A172 (cell line): Measurements from ENCODE around the gene SLCO2A1. TPM values are rescaled to one million over a fixed set of nuclear protein-coding genes. Genes with fewer than 3 reads are reported as not detected.

Experiments used
- DNase-seq: peaks from one replicate; pipeline ENCODE4 v3.0.0-alpha.2; 2015; ENCODE audit warnings: low spot score
- total RNA-seq: library from RNA; depleted of rRNA; stranded (reverse); fragments of >200 nt; shearing (Covaris generic); gene quantifications from 2 replicates; pipeline ENCODE4 v1.2.3, GENCODE V29; 2014

Gene SLCO2A1
- total RNA-seq, 1 experiment from 2014 or later = not detected

GRCh38 chr3:133899311-133899710 is 130.4 kb downstream of the SLCO2A1 start:
- no peak for DNase-seq

DNA sequence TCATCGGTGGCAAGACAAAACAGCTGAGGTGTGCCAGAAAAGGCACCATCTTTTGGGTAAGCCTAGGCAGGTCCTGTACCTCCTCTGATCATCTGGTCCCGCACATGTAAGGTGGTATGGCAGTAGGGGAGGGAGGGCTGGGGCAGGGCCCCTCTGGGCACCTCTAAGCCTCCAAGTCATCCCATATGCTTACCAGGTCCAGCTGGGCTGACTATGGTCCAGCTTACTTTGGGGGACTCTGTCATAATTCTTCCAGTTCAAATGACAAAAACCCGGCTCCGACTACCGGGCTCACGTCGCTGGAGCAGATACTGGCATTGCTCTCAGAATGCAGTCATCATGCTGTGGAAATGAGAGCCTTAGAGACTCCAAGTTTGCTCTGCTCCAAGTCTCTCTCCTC is 132.2 kb downstream of the SLCO2A1 start:
- DNase-seq = no peak

GRCh38 chr3:133896002-133896761 is 133.5 kb downstream of the SLCO2A1 start:
- DNase-seq = no peak

DNA sequence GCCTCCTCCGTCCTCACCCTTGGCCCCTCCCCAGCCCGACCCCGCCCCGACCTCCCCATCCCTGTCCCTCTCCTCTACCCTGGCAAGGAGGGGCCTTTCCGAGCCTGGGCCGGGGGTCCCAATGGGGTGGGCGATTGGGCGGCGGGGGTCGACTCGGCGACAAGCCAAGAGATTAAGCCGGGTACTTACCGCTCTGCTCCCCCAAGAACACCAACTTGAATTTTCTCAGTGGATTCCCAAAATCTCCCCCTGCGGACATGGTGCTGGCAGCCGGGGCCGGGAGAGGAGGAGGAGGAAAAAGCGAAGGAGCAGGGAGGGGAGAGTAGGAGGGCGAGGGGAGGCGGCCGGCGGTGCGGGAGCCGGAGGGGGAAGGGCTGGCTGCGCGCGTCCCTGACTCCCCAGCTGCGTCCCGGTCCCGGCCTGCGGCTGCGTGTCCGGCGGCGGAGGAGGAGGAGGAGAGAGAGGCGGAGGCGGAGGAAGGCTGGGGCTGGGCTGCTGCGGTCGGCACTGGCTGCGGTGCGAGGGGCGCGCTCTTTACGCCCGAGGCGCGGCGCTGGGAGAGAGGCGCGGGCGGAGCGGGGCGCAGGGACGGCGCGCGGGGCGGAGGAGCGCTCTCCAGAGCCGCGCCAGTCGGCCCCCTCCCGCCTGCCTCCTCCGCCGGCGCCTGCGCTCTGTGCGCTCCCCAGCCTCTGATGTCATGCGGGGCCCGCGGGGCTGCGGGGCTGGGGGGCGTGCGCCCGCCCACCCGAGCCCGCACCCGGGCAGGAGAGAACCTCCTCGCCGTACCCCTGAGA is 134.3 kb downstream of the SLCO2A1 start, which contains the start of gene RAB6B:
Gene RAB6B, minus strand, starts transcription at position 675 of the 794 bp plus-strand sequence. Its CDS starts 416 bp downstream, at position 259.
- peak; percentile 22 for DNase-seq

GRCh38 chr3:133894353-133895207 is 135.1 kb downstream of the SLCO2A1 start:
- DNase-seq = no peak

GRCh38 chr3:133893683-133894352 is 135.9 kb downstream of the SLCO2A1 start:
- DNase-seq = no peak

- DNase-seq = no peak
Measured at GRCh38 chr3:133892541-133893231, 137.0 kb downstream of the SLCO2A1 start.

DNA sequence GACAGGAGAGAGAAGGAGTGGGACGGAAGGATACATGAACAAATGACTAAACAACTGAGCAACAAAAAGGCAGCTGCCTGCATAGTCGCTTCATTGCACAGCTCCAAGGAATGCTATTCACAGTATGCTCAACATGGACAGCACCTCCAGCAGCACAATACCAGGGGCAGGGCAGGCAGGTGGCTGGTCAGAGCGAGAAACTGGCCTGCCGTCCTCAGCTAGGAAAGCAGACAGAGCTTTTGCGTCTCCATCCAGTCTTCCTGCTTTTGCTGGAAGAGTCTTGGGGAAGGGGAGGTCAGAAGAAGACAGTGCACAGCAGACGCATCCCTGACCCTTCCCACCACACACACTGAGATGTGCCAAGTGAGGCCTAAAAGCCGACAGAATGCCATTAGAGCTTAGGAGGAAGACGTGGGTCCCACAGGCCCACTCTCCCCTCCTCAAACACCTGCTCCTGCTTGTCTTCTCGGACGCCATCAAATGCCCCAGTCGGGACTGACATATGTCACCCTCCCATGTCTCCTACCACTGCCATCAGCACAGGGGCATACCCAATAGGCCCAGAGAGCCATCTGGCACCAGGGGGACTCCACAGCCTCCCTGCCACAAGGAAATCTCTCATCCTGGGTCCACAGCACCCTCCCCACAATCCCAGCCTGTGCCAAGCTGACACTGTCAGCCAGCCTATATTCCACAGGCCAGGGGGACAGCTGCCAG is 137.9 kb downstream of the SLCO2A1 start:
- no peak for DNase-seq

DNA sequence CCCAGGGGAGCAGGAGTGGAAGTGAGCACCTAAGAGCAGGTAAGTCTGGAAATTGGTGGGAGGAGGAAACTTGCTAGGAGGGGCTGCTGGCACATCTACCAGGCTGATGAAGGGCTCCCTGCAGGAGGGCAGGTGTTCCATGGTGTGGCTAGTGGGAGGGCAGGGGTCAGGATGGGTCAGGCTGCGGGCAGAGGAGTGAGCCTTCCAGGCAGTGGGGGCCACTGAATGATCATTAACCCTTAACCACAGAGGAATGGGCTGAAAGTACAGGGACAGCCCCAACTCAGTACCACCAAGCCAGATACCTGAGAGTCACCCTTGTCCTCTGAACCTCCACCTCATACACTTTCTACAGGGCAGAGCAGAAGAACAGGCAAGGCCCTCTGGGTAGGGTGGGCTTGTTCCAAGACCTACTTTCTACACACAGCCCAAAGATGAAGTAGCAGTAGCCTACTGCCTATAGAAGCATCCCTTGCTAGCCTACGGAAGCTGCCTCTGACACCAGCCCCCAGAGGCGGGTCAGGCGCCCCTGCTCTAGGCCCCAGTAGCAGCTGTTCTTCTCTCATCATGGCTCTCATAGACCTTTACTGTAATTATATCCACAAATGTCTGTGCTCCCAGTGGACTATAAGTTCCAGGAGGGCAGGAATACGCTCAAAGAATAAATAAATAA is 138.6 kb downstream of the SLCO2A1 start:
- no peak for DNase-seq

DNA sequence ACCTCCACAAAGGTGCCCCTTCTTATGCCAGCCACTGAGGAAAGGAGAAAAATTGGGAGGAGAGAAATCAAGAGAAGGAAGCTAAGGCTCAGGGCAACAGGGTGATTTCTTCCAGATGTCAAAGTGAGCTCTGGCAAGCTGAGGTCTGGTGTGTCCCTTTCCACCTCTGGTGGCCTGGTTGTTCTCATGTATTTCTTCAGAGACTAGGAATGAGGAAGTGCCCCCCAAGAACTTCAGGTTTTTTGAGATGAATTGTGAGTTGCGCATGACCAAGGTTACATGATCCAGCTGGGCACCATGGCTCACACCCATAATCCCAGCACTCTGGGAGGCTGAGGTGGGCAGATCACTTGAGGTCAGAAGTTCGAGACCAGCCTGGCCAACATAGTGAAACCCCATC is 139.7 kb downstream of the SLCO2A1 start:
- DNase-seq = no peak

DNA sequence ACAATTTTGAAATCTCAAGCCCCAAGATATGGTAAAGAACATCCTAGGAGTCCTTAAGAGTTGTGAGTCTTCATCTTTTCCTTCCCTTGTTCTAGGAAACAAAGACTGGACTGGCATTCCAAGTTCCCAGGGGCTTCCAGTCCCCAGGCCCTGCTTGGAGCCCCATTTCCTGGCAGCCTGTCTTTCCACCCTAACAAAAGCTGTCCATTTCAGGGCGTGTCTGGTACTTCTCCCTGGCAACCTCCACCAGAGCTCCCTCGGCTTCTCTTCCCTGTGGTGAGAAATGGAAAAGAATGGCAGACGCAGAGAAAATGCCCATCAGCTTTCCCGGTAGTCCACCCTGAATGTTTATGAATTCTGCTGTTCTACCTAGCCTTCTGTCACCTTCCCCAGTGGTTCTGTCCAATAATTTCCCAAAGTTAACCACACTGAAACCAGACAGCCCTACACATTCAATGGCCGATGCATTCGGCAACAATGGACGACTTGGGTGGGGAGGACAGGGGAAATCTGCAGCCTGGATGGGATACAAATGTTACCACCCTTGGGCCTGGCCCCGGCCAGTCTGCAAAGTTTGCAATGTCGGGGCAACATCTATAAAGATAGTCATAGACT is 140.9 kb downstream of the SLCO2A1 start:
- DNase-seq = no peak

DNA sequence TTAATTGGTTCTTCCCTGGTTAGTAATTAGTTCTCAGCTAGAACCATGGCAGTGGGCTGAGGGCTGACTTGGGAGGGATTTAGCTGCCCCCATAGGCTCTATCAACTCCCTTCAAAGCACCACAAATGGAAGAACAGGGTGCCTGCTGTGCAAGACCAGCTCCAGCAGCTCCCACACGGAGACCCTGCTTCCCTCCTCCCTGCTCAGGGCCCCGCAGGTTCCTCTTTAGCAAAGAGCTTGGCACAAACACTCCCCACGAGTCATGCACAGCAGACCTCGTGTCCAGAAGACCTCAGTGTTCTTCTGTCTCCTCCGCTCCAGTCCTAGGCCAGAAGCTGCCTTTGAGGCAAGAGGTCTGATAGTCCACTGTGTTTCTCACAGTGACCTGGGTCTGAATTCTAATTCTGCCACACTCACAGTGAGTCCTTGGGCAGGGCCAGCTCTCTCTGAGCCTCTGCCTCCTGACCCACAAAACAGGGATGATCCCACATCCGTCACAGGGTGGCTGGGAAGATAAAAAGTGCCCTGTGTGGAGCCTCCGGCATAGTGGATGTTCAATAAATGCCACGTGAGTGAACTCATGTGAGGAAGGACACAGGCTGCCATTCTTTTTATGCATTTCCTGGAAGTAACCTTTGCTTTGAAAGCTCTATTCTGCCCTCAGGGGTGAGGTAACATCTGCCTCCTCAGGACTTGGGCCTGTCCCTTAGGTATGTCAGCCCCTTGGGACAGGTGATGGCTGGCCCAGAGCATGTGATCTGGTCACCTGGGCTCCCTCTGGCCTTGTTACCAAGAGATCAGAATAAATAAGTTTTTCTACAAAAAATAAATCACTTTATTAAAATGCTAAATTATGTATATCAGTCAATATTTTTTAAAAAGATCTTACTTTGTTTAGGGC is 141.7 kb downstream of the SLCO2A1 start:
- no peak for DNase-seq

DNA sequence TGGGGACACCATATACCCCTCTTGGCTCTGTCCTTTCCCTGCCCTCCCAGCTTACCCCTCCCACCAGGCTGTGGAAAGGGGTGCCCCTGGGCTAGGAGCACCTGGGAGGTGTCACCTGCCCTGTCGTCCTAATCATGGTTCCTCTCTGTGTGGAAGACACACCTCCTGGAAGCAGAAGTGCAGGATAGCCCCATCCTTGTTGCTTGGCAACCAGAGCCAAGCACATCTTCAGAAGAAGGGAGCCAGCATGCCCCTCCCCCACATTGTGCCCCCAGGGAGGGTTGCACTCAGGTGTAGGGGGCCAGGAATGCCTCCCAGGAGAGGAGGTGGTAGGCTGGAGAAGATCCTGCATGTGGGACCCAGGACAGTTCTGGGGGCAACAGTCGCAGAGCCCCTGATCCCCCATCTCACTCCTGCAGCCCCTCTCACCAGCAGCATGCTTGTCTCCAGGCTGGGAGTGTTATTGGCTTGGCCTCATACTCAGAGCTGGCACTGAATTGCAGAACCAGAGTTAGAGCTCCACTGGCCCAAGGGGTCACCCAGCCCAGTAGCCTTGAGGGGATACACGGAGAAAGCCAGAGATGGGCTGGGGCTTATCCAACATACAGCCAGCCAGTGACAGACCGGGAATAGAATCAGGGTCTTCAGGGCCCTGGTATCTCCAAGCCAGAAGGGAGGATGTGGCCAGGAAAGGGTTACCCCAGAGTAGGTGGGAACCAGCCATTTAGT is 142.5 kb downstream of the SLCO2A1 start:
- no peak for DNase-seq

GRCh38 chr3:133886031-133886722 is 143.5 kb downstream of the SLCO2A1 start:
- no peak for DNase-seq

- no peak for DNase-seq
Measured at GRCh38 chr3:133884887-133885711, 144.6 kb downstream of the SLCO2A1 start.
